Posterior cingulate gyrus (tissue), 11 donors: ENCODE measurements around the gene MAFB.

Experiments
- DNase-seq, 10 donors: peaks; one replicate each; pipeline versions ENCODE4 v3.0.0 to v3.0.0-alpha.2; 2020 to 2021; ENCODE audit warnings: mixed read lengths in 3 of 10
- intact Hi-C: fragments of 100-400 bp; cut with DNase I; formaldehyde crosslinking; loops from one replicate; pipeline ENCODE4 v1.15.1; 2023

MAFB gene

GRCh38 chr20:40683221-40683893 is 5.7 kb downstream of the MAFB start:
- intact Hi-C loops = no loop called here
- peak in 3 of 10 donors; percentile 17 to 85 (median 84) for DNase-seq

- peak in 1 of 10 donors; percentile 77 for DNase-seq
Observed at GRCh38 chr20:40682104-40682981, 6.7 kb downstream of the MAFB start.

GRCh38 chr20:40681684-40682083 is 7.4 kb downstream of the MAFB start:
- intact Hi-C loops = no loop called here
- DNase-seq = no peak

More at GRCh38 chr20:40682104-40682981, 6.7 kb downstream of the MAFB start:
- intact Hi-C loops = no loop called here

- intact Hi-C loops = no loop called here
Observed at GRCh38 chr20:40681165-40681564, 7.9 kb downstream of the MAFB start.

GRCh38 chr20:40680161-40680959 is 8.7 kb downstream of the MAFB start:
- intact Hi-C loops = no loop called here
- DNase-seq = no peak

More at GRCh38 chr20:40681165-40681564, 7.9 kb downstream of the MAFB start:
- no peak for DNase-seq

- no peak for DNase-seq
- intact Hi-C loops = no loop called here
Observed at GRCh38 chr20:40679184-40679583, 9.9 kb downstream of the MAFB start.

- intact Hi-C loops = no loop called here
- DNase-seq = no peak
Observed at GRCh38 chr20:40678286-40678875, 10.7 kb downstream of the MAFB start.

GRCh38 chr20:40677343-40677924 is 11.6 kb downstream of the MAFB start:
- no peak for DNase-seq
- intact Hi-C loops = no loop called here

GRCh38 chr20:40676491-40677269 is 12.4 kb downstream of the MAFB start:
- no peak for DNase-seq
- intact Hi-C loops = no loop called here

- DNase-seq = no peak
- intact Hi-C loops = no loop called here
Observed at GRCh38 chr20:40675599-40676221, 13.3 kb downstream of the MAFB start.

- intact Hi-C loops = no loop called here
- DNase-seq = no peak
Observed at GRCh38 chr20:40673442-40673841, 15.6 kb downstream of the MAFB start.

- DNase-seq = no peak
- intact Hi-C loops = no loop called here
Observed at GRCh38 chr20:40672095-40672494, 16.9 kb downstream of the MAFB start.

GRCh38 chr20:40670253-40670652 is 18.8 kb downstream of the MAFB start:
- DNase-seq = no peak
- intact Hi-C loops = no loop called here

GRCh38 chr20:40669692-40670091 is 19.3 kb downstream of the MAFB start:
- no peak for DNase-seq
- intact Hi-C loops = no loop called here

- DNase-seq = no peak
- intact Hi-C loops = no loop called here
Observed at GRCh38 chr20:40668449-40669228, 20.4 kb downstream of the MAFB start.

GRCh38 chr20:40667503-40667902 is 21.5 kb downstream of the MAFB start:
- DNase-seq = no peak
- intact Hi-C loops = no loop called here

GRCh38 chr20:40666336-40666735 is 22.7 kb downstream of the MAFB start:
- no peak for DNase-seq
- intact Hi-C loops = no loop called here

- DNase-seq = no peak
- intact Hi-C loops = no loop called here
Observed at GRCh38 chr20:40664891-40665290, 24.1 kb downstream of the MAFB start.
